Adipocyte (in vitro differentiated cells): Measurements from ENCODE around the gene MYO15A.

Experiments used
- DNase-seq: peaks from one replicate; pipeline ENCODE4 v3.0.0-alpha.2; 2015; ENCODE audit warnings: low read depth
- H3K27me3 ChIP-seq: replicated peaks from 2 replicates; pipeline ENCODE4 v1.7.0; 2013; ENCODE audit warnings: mild to moderate bottlenecking, low read length, moderate library complexity; ENCODE audit not compliant: control insufficient read depth, insufficient read depth
- H3K36me3 ChIP-seq: 2 replicates; pipeline ENCODE4 v1.7.0; 2013; ENCODE audit warnings: low read length, mild to moderate bottlenecking, moderate library complexity; ENCODE audit not compliant: control insufficient read depth, insufficient read depth, severe bottlenecking
- H3K4me1 ChIP-seq: 2 replicates; pipeline ENCODE4 v1.7.0; 2013; ENCODE audit warnings: mild to moderate bottlenecking, low read length, moderate library complexity; ENCODE audit not compliant: control insufficient read depth, insufficient read depth
- H3K4me3 ChIP-seq: 2 replicates; pipeline ENCODE4 v1.7.0; 2013; ENCODE audit warnings: mild to moderate bottlenecking, low read length, moderate library complexity
- H3K9ac ChIP-seq: 2 replicates; pipeline ENCODE4 v1.7.0; 2013; ENCODE audit warnings: mild to moderate bottlenecking, low read length, moderate library complexity
- H3K9me3 ChIP-seq: 2 replicates; pipeline ENCODE4 v1.7.0; 2013; ENCODE audit warnings: mild to moderate bottlenecking, low read length, moderate library complexity; ENCODE audit not compliant: control insufficient read depth

Gene MYO15A

GRCh38 chr17:18161207-18162145 lies 52.9 kb downstream of the MYO15A start:
- no peaks in the 10 kb centered on the region for H3K36me3 ChIP-seq
- H3K9me3 ChIP-seq, result no peaks in the 10 kb centered on the region
- no peak overlapping the region for H3K4me3 ChIP-seq
- DNase-seq, result no peak
- H3K27me3 ChIP-seq, result no peaks in the 10 kb centered on the region
- no peak overlapping the region for H3K9ac ChIP-seq
- H3K4me1 ChIP-seq, result peaks cover 14% of the 10 kb centered on the region

- Histone ChIP-seq H3K4me1 (peaks cover 12% of the 10 kb centered on the region), H3K27me3 (no peaks in the 10 kb centered on the region), H3K36me3 (no peaks in the 10 kb centered on the region), H3K4me3 (no peak overlapping the region), H3K9ac (no peak overlapping the region), H3K9me3 (no peaks in the 10 kb centered on the region)
- DNase-seq, result no peak
Measured at GRCh38 chr17:18163547-18163946, 55.0 kb downstream of the MYO15A start.

DNA sequence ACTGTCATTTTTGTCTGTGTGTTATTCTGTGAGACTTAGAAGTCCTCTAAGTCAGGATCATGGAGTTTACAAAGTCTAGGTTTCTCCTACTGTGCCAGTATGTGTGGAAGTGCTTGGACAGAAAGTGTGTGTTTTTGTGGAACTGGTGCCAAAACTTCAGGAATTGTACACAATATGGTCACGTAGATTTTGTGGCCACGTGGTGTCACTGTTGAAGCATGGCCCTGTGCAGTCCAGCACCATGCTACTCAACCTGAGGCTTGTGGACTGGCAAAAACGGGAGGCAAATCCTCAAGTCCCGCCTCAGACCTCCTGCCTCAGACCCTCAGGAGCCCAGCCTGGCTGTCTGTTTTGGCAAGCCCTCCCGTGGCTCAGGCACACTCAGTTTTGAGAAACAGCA lies 58.3 kb downstream of the MYO15A start:
- H3K9me3 ChIP-seq, result no peaks in the 10 kb centered on the region
- H3K27me3 ChIP-seq, result no peaks in the 10 kb centered on the region
- no peak overlapping the region for H3K4me3 ChIP-seq
- H3K9ac ChIP-seq, result no peak overlapping the region
- H3K4me1 ChIP-seq, result no peaks in the 10 kb centered on the region
- no peaks in the 10 kb centered on the region for H3K36me3 ChIP-seq
- DNase-seq, result no peak

- no peaks in the 10 kb centered on the region for H3K36me3 ChIP-seq
- no peaks in the 10 kb centered on the region for H3K27me3 ChIP-seq
- no peaks in the 10 kb centered on the region for H3K9me3 ChIP-seq
- no peaks in the 10 kb centered on the region for H3K4me1 ChIP-seq
- H3K4me3 ChIP-seq, result no peak overlapping the region
- DNase-seq, result no peak
- H3K9ac ChIP-seq, result no peak overlapping the region
Measured at GRCh38 chr17:18167421-18167820, 58.9 kb downstream of the MYO15A start.

- no peaks in the 10 kb centered on the region for H3K4me1 ChIP-seq
- DNase-seq, result no peak
- no peak overlapping the region for H3K9ac ChIP-seq
- H3K36me3 ChIP-seq, result no peaks in the 10 kb centered on the region
- H3K27me3 ChIP-seq, result no peaks in the 10 kb centered on the region
- H3K4me3 ChIP-seq, result no peak overlapping the region
- H3K9me3 ChIP-seq, result no peaks in the 10 kb centered on the region
Measured at GRCh38 chr17:18172531-18173278, 64.1 kb downstream of the MYO15A start.

DNA sequence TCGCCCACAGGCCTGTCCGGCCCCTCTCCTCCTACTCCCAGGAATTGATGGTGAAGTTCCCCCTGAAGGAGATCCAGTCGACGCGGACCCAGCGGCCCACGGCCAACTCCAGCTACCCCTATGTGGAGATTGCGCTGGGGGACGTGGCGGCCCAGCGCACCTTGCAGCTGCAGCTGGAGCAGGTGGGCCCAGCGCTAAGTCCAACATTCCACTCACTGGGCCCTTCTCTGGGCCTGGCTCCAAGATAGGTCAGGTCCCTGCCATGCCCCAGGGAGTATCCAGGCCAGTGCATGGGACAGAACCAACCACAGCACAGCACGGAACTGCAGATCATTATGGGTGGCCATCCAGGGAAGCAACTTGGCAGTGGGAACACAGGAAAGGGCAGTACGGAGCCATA lies 65.2 kb downstream of the MYO15A start:
- Histone ChIP-seq H3K27me3 (no peaks in the 10 kb centered on the region), H3K9me3 (no peaks in the 10 kb centered on the region), H3K4me3 (no peak overlapping the region), H3K9ac (no peak overlapping the region), H3K4me1 (no peaks in the 10 kb centered on the region), H3K36me3 (no peaks in the 10 kb centered on the region)
- no peak for DNase-seq

DNA sequence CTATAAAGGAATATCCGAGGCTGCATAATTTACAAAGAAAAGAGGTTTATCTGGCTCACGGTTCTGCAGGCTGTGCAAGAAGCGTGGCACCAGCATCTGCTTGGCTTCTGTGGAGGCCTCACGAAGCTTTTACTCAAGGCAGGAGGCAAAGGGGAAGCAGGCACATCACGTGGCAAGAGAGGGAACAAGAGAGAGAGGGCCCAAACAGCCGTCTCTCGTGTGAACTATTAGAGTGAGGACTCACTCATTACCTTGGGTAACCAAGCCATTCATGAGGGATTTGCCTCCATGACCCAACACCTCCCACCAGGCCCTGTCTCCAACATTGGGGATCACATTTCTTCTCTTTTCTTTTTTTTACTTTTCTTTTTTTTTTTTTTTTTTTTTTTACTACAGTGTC lies 67.6 kb downstream of the MYO15A start:
- Histone ChIP-seq H3K36me3 (no peaks in the 10 kb centered on the region), H3K27me3 (no peaks in the 10 kb centered on the region), H3K9ac (no peak overlapping the region), H3K4me1 (peaks cover 7% of the 10 kb centered on the region), H3K4me3 (no peak overlapping the region), H3K9me3 (no peaks in the 10 kb centered on the region)
- no peak for DNase-seq

- Histone ChIP-seq H3K4me3 (no peak overlapping the region), H3K27me3 (no peaks in the 10 kb centered on the region), H3K36me3 (no peaks in the 10 kb centered on the region), H3K9me3 (no peaks in the 10 kb centered on the region), H3K9ac (no peak overlapping the region), H3K4me1 (peaks cover 16% of the 10 kb centered on the region)
- DNase-seq, result no peak
Measured at GRCh38 chr17:18177133-18177532, 68.6 kb downstream of the MYO15A start.

GRCh38 chr17:18177722-18178121 lies 69.2 kb downstream of the MYO15A start:
- Histone ChIP-seq H3K9me3 (no peaks in the 10 kb centered on the region), H3K36me3 (no peaks in the 10 kb centered on the region), H3K27me3 (no peaks in the 10 kb centered on the region), H3K4me1 (peaks cover 21% of the 10 kb centered on the region), H3K4me3 (no peak overlapping the region), H3K9ac (no peak overlapping the region)
- DNase-seq, result no peak

DNA sequence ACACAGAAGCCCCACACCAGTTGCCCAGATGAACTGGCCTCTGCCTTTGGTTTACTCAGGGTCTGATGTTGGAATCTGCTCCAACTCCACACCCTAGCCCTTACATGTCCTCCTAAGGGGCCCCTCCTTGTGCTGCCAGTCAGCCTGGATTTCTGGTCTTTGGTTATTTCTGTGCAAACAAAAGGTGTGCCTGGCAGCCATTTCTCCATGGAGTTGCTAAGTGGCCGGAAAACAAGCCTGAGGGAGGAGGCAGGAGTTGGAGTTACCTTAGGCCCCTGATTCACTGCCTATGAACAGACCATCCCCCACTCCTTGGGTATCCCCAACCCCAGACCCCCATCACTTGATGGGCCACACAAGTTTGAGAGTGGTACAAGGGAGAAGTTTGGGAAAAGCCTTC lies 70.6 kb downstream of the MYO15A start:
- Histone ChIP-seq H3K4me3 (no peak overlapping the region), H3K4me1 (peaks cover 21% of the 10 kb centered on the region), H3K9ac (no peak overlapping the region), H3K9me3 (no peaks in the 10 kb centered on the region), H3K27me3 (no peaks in the 10 kb centered on the region), H3K36me3 (no peaks in the 10 kb centered on the region)
- no peak for DNase-seq

GRCh38 chr17:18179804-18180203 lies 71.2 kb downstream of the MYO15A start:
- H3K9me3 ChIP-seq, result no peaks in the 10 kb centered on the region

More at GRCh38 chr17:18179804-18180203, 71.2 kb downstream of the MYO15A start:
- Histone ChIP-seq H3K27me3 (no peaks in the 10 kb centered on the region), H3K4me1 (peaks cover 23% of the 10 kb centered on the region), H3K4me3 (no peak overlapping the region), H3K36me3 (no peaks in the 10 kb centered on the region), H3K9ac (no peak overlapping the region)
- DNase-seq, result no peak
